Measurements from ENCODE around the gene ABCA2. TPM values are rescaled to one million over a fixed set of nuclear protein-coding genes. Genes with fewer than 3 reads are reported as not detected.
A peak's percentile ranks its signal among the peaks of the same experiment; 100 is the strongest.

ABCA2 gene, protein sequence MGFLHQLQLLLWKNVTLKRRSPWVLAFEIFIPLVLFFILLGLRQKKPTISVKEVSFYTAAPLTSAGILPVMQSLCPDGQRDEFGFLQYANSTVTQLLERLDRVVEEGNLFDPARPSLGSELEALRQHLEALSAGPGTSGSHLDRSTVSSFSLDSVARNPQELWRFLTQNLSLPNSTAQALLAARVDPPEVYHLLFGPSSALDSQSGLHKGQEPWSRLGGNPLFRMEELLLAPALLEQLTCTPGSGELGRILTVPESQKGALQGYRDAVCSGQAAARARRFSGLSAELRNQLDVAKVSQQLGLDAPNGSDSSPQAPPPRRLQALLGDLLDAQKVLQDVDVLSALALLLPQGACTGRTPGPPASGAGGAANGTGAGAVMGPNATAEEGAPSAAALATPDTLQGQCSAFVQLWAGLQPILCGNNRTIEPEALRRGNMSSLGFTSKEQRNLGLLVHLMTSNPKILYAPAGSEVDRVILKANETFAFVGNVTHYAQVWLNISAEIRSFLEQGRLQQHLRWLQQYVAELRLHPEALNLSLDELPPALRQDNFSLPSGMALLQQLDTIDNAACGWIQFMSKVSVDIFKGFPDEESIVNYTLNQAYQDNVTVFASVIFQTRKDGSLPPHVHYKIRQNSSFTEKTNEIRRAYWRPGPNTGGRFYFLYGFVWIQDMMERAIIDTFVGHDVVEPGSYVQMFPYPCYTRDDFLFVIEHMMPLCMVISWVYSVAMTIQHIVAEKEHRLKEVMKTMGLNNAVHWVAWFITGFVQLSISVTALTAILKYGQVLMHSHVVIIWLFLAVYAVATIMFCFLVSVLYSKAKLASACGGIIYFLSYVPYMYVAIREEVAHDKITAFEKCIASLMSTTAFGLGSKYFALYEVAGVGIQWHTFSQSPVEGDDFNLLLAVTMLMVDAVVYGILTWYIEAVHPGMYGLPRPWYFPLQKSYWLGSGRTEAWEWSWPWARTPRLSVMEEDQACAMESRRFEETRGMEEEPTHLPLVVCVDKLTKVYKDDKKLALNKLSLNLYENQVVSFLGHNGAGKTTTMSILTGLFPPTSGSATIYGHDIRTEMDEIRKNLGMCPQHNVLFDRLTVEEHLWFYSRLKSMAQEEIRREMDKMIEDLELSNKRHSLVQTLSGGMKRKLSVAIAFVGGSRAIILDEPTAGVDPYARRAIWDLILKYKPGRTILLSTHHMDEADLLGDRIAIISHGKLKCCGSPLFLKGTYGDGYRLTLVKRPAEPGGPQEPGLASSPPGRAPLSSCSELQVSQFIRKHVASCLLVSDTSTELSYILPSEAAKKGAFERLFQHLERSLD (N-terminal part only)
- total RNA-seq (2014; rRNA removed; shearing (Covaris generic)) = 4.1 and 10.8 TPM in 2 replicates

DNA sequence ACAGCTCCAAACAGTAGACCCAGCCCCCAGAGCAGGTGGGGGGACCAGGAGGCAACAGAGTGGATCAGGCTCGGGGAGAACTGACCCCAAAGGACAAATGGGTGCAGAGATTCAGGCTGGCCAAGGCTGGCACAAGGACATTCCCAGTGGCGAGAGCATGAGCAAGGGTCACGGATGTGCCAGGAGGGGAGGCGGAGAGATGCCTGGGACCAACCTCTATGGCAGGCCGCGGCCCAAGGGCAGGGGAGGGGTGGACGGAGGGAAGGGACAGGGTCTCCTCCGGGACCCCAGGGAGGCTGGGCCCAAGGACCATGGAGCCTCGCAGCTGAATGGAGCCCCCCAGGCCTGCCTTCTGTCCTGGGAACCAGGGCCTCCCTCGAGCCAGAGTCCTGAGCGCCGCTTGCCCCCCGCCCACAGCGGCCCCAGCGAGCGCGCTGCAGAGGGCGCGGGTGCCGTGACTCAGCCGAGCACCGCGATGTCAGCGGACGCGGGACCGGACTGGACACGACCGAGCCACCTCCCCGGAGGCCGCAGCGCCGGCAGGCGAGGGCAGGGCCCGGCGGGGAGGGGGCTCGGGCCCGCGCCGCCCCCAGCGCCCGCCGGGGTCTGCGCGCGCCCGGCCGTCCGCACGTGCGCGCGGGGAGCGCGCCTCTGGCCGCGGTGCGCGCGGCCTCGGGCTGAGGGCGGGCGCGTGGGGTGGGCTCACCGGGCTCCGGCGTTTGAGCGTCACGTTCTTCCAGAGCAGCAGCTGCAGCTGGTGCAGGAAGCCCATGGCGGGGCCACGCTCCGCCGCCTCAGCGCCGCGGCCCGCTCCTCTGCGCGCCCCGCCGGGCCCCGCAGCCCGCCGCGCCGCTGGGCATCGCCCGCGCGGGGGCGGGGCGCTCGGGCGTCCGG, at the start of gene ABCA2:
Gene ABCA2 (minus strand): TSS at position 869 of the 894 bp plus-strand sequence. CDS start 97 bp downstream, at position 772.
- peak; percentile 18 for DNase-seq (ENCODE audit: low read depth)

DNA sequence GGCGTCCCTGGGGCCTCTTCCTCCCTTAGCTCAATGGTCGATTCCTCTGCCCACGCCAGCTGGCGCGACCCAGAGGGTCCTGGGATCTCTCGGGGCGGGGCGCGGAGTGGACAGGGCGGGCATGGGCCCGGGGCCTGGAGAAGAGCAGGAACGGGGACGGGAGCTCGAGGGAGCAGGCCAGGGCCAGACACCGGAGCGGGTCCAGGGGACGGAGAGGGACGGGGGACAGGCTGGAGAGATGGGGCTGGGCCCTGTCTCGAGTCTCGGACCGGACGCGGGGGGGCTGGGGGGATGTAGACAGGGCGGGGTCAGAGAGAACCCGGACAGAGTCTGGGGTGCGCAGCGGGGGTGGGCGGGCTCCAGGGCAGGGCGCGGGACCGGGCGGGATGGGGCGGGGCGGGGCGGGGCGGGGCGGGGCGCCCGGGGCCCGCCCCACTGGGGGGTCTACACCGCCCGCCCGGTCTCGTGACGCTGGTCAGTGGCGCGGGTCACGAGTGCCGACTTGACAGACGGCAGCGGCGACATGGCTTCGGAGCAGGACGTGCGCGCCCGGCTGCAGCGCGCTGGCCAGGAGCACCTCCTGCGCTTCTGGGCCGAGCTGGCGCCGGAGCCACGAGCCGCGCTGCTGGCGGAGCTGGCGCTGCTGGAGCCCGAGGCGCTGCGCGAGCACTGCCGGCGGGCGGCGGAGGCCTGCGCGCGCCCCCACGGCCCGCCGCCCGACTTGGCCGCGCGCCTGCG, 49.1 kb upstream of the ABCA2 start, which contains the start of gene UAP1L1:
Gene UAP1L1 (plus strand): TSS at position 508 of the 738 bp plus-strand sequence. CDS start 16 bp downstream, at position 524.
- DNase-seq (ENCODE audit: low read depth) = peak; percentile 79

DNA sequence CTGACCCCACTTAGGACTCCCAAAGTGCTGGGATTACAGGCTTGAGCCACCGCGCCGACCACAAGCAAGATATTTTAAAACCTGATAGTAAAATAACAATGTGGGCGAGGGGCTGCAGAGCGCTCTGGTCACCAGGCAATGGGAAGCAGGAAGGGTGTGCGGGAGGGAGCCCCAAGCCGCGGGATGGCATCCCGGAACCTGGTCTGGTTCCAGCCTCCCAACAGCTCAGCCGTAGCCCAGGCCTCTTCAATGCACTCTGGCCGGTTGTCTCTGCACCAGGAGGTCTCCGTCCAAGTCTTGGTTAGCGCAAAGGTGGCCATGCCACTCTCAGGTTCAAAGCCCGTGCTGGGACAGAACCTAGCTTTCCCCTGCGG, 48.6 kb upstream of the ABCA2 start:
- DNase-seq (ENCODE audit: low read depth) = no peak

DNA sequence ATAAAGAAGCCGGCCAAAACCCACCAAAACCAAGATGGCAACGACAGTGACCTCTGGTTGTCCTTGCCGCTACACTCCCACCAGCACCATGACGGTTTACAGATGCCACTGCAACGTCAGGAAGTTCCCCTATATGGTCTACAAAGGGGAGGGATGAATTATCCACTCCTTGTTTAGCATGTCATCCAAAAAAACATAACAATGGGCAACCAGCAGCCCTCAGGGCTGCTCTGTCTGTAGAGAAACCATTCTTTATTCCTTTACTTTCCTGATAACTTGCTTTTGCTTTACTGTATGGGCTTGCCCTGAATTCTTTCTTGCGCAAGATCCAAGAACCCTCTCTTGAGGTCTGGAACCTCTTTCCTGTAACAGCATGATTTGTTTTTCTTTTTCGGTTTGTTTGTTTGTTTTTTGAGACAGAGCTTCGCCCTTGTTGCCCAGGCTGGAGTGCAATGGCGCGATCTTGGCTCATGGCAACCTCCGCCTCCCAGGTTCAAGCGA, 47.3 kb upstream of the ABCA2 start:
- DNase-seq (ENCODE audit: low read depth) = no peak

DNA sequence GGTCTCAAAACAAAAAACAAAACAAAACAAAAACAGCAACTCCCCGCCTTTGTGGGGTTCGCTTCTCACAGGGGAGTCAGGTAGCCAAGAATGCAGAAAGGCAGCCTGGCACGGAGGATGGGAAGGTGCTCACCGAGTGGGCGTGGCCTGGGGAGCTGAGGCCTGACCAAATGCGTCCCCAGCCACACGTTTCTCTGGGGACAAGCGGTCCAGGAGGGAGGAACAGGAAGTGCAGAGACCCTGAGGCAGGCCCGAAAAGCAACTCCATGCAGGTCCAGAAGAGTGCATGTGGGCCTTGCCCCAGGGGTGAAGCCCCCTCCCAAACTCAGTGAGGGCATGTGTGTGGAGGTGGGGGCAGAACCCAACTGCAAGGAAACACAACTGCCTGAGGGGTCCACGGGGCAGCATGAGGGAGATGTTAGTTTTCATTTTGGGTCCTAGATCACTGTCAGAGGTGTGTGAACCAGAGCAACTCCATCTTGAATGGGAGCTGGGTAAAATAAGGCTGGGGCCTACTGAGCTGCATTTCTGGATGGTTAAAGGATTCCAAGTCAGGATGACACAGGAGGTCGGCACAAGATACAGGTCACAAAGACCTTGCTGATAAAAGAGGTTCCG, 46.7 kb upstream of the ABCA2 start:
- DNase-seq (ENCODE audit: low read depth) = no peak

DNA sequence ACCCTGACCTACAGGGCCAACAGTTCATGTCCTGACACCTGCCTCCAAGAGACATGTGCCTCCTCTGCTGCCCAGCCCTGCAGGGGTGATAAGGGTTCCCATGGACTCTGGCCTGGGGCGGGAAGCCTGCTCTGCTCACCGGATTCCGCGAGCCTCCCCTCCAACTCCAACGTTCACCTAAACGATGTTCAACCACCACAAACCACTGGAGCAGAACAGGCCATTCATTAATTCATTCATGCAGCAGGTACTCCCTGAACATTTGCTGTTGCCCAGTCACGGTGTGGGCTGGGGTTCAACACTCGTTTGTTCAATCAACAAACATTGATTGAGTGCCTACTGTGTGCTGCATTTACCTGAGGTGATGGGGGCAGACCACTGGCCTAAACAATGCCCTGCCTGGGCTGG, 46.0 kb upstream of the ABCA2 start:
- no peak for DNase-seq (ENCODE audit: low read depth)

DNA sequence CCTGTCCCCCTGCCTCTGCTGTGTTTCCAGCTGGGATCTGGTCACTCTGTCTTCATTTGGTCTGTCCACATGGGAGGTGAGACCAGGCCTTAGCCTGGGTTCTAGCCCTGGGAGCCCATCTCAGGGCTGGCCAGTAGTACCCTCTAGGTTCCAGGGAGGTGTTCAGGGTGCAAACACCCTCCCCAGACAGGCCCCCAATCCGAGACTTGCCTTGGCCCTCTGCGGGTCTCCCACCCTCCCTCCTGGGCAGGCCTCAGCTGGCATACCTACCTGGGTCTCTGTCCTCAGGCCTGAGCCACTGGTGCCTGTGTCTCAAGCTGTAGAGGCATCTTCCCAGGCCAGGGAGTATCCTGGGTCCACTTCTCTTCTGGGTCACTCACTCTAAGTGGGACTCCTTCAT, 43.2 kb upstream of the ABCA2 start:
- DNase-seq (ENCODE audit: low read depth) = no peak

DNA sequence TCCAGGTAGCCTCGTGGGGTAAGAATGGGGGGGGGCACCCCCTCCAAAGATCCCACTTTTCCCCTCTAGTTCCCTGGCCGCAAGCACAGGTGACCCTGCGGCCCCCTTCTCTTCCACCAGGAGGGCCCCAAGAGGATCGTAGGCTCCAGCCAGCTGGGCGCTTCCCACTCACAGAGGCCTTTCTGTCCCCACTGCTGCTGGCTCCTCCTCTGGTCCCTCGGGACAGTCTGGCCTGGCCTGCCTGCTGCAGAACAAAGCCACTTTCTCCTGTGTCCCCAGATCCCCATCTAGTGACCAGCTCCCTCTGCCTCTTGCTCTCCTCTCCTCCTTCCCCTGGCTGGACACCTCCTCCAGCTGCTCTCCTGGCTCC, 42.9 kb upstream of the ABCA2 start:
- DNase-seq (ENCODE audit: low read depth) = peak; percentile 53

DNA sequence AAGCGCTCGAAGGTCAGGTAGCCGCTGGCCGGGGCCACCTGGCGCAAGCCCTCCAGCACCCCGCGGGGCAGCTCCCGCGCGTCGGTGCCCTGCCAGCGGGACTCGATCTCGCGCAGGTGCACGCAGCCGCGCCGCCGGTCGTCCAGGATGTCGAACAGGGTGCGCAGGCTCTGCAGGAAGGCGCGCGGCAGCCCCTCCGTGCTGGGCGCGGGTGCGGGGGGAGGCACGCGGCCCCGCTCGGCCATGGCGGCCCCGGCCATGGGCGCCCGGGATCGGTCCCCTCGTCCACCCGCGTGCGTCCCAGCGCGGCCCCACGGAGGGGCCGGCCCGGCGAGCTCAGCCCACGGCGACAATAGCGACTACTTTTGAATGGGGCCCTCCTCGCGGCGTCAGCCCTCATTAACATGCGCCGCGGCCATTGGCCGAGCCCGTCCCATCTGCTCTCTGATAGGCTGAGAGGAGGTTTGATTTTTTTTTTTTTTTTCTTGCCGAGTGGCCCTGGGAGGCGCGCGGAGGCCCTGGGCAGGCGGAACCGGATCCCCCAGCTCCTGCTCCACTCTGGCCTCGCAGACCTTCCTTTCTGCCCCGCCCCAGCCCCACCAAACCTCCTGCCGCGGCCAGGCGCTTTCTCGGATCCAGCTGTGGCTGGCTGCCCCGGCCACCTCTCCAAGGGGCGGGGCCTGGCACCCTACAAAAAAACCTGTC, 42.3 kb upstream of the ABCA2 start, which contains the start of gene SAPCD2:
Gene SAPCD2 (minus strand): TSS at position 357 of the 705 bp plus-strand sequence. CDS start 97 bp downstream, at position 260.
- DNase-seq (ENCODE audit: low read depth) = peak; percentile 90

DNA sequence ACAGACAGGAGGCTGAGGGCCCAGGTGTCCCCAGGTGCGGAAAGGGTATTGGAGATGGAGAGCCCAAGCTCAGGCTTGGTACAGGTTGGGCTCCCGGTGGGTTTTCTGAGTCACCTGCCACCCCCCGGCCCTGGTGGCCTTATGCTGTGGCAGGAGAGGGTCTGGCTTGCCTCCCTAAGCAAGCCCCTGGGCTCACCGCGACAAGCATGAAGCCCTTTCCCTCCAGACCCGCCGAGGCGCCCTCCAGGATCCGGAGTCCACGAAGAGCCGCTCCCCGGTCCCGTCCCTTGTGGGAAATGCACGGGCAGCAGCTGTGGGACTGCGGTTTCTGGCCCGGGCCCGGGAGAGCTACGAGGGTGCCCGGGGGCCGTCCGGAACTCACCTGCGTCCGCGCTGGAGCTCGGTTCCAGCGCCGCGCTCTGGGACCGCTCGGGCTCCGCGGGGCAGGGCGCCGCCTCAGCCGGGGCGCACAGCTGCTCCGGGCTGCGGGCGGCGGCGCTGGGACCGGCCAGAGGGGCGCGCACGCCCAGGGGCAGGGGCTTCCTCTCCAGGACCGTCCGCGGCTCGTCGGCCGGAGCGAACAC, 41.6 kb upstream of the ABCA2 start:
- no peak for DNase-seq (ENCODE audit: low read depth)

DNA sequence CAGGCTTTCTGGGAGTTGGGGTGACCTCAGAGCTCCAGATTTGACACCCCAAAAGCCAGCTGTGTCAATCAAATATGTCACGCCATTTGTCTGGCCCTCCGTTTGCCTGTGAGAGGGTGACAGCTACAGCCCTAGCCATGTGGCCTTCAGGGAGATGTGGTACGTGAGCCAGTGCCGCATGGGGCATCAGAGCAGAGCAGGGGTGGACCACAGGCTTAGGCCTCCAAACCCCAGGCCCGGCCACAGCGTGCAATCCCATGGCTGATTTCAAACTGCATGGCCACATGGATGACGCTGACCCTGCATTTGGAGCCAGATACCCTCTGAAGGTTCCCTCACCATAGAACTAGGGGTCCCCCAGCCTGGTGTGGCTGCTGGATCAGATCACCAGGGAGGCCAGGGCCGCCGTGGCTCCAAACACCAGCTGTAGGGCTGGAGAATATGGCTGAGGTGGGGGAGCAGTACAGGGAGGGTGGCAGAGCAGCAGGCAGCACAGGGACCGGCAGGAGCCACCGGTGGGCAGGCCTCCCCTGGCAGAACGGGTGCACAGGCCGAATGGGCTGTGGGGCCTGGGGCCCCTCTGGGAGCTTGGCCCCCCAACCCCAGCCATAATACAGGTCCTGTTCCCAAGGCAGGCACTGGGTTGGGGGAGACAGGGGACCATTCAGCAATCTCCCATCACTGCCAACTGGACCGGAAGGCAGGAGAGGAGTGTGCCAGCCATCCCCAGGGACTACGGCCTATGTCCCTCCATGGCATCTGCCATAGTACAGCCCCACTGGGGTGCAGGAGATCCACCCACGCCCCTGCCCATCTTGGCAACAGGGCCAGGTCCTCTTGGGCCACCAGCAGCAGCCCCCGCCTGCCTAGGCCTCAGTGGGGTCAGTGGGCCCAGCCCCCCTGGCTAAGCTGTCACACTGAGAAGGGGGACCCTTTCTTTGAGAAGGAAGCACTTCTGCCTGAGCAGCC, 40.8 kb upstream of the ABCA2 start:
- DNase-seq (ENCODE audit: low read depth) = no peak

DNA sequence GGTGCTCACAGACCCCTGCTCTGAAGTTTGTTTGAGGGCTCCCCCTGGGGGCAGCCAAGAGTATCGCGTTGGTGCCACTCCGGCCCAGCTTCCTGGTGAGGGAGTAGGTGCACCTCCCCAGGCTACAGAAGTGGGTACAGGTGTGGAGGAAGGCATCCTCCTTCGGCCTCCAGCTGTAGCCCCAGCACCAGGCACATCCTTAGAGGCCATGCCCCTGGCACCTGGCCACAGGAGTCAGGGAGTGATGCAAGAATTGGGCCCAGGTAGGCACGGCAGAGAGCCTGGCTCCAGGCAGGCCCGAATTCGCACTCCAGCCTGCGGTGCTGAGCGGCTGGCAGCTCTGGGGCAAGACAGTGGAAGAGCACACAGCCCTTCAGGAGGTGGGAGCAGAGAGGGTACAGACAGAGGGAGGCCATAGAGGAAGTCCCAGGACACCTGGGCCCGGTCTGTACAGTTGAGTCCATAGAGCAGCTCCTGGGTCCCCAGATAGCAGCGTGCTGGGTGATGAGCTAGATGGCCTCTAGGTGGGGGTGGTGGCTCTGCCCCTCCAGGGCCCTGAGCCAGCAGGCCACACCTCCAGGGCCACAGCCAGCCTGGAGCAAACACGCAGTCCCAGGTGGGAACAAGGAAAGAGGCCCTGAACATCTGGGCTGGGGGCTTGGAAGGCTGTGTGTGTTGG, 40.0 kb upstream of the ABCA2 start:
- DNase-seq (ENCODE audit: low read depth) = peak; percentile 60

DNA sequence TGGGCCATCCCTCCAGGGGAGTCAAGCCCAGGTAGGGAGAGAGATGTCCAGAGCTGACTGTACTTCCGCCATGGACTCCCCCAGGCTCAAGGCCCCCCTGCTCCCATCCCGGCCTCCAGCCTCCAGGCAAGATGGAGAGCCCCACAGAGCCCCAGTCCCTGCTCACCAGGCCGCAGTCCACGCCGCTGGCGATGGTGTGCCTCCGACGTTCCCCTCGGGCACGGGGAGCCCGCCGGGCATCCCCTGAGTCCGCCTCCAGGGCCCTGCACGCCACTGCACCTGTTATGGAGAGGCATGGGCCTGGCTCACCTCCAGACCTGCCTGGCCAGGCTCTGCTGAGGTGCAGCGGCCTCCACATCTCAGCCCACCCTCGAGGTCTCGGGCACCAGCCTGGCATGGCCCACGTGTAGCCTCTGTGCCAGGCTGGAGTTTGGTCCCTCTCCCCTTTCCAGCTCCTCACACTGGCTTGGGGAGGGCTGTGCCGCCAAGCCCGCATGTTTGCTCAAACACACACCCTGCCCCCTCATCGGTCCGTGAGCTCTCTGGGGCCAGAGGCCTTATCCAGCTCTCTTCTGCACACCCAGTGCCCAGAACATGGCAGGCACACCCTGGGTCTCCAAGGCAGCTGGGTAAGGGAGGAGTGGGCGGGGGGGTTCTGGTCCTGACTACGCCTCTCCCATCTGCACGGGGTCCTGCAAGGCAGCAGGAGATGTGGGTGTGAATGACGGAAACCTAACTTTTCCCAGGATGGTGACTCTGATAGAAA, 38.2 kb upstream of the ABCA2 start:
- DNase-seq (ENCODE audit: low read depth) = no peak

DNA sequence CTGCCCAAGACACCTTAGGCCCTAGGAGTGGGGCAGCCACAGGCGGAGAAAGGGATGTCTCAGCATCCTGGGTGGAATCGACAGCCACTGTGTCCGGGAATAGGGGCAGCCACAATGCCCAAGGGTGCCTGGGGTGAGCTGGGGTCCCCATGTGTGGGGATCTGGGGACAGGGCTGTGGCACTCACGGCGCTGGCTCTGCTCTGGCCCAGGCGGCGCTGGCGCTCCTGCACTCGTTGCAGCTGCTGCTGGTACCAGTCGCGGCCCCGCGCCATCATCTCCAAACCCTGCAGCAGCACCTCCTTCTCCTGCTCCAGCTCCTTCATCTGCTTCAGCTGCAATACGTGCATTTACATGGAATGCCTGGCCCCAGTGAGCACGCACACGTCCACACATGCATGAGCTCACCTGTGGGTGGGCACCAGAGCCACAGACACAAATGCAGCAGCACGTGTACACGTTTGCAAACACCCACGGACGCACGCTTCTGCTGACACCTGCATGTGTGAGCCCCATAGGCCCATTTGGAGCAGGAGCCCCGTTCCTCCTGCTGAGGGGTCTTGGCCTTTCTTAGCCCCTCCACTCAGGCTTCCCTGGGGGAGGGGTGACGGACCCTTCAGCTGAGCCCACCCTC, 37.4 kb upstream of the ABCA2 start:
- DNase-seq (ENCODE audit: low read depth) = no peak

DNA sequence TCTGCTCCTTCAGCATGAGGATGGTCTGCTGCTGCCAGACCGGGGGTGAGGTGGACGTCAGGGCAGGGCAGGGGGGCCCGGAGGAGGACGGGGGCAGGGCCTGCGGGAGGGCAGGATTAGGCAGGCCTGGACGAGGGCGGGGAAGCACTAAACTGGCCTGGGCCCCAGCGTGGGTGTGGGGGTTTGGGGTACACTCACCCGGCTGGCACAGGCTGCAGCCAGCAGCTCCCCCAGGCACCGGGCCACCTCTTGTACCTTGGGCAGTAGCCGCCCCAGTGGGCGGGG, 36.8 kb upstream of the ABCA2 start:
- no peak for DNase-seq (ENCODE audit: low read depth)

Measured in RPMI7951 (cell line).